GM15510 (cell line): ENCODE data around the gene PELI2.

ENCODE experiments used
- POLR2A ChIP-seq: IDR thresholded peaks from 3 replicates; pipeline ENCODE4 v1.6.1; 2011; ENCODE audit warnings: borderline replicate concordance; ENCODE audit not compliant: insufficient read length; ENCODE audit errors: extremely low read depth

The PELI2 gene, protein sequence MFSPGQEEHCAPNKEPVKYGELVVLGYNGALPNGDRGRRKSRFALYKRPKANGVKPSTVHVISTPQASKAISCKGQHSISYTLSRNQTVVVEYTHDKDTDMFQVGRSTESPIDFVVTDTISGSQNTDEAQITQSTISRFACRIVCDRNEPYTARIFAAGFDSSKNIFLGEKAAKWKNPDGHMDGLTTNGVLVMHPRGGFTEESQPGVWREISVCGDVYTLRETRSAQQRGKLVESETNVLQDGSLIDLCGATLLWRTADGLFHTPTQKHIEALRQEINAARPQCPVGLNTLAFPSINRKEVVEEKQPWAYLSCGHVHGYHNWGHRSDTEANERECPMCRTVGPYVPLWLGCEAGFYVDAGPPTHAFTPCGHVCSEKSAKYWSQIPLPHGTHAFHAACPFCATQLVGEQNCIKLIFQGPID

DNA sequence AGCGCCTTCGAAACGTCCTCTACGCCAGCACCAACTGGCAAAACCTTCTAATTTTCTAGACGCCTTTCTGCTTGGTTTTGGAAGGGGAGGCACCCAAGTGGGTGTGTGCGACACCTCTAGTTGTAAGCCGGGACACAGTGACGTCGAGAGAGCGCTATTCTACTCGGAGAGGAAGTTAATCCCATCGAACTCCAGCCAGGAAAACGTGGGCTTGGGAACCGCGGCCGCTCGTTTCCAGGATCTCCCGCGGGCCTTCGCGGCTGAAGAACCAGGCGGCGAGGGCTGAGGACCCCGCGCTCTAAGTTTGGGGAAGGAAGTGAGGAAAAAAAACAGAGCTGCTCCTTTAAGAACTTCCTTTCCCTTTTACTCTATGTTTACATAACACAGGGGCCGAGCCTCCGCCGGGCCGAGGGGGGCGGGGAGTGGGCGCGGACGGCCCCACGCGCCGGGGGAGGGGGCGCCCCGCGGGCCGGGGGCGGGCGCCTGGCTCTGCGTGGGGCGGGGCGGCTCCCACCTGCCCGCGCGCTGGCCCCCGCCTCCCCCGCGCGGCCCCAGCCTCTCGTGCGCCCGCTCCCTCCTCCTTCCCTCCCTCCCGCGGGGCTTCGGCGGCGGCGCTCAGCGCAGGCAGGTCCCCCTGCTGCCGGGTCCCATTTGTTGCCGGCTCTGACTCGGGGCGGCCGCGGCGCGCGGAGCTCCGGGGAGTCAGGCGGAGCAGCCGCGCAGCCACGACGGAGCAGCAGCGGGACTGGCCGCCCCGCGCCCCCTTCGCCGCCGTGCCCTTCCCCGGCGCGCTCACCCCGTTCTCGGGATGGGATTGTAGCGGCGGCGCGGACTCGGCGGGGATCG is at the start of gene PELI2:
PELI2 (plus strand) TSS at position 647 of the 846 bp plus-strand sequence. CDS start 250 bp downstream, outside the sequence.
- TF ChIP-seq POLR2A = no peak

DNA sequence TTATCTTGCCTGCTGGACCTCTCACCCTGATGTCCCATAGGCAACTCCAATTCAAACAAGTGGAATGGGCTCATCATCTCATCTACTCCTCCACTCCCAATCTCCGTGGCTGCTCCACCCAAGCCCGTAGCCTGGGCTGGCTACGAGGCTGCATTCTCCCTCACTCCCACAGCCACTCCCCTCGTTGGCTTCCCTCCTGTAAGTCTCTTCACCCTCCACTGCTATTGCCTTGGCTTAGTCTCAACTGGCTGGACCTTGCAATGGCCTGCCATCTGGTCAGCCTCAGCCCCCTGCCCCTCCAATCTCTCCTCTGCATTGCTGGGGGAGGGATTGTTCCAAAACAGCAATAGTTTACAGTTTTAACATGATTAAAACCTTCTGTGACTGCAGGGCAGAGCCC is 44.4 kb upstream of the PELI2 start:
- TF ChIP-seq POLR2A = no peak

GRCh38 chr14:56075301-56075700 is 42.9 kb upstream of the PELI2 start:
- TF ChIP-seq POLR2A = no peak

GRCh38 chr14:56081139-56081538 is 37.1 kb upstream of the PELI2 start:
- no peak for TF ChIP-seq POLR2A

DNA sequence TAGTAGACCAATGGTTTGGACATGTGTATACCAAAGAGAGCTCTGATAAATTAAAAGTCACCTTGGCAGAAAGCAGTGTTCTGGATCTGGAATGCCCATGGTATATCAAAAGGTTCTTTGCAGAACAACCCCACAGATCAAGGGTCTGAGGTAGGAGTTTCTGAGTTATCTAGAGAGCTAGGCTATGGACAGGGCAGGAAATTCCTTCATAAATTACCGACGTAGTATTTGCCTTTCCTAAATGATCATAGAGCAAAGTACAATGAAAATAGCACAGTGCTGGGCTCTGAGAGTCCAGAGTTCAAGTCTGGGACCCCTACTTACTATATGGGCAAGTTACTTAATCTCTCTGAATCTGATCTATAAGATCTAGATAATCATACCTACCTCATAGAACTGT is 35.3 kb upstream of the PELI2 start:
- no peak for TF ChIP-seq POLR2A

GRCh38 chr14:56085471-56085870 is 32.7 kb upstream of the PELI2 start:
- TF ChIP-seq POLR2A = no peak

DNA sequence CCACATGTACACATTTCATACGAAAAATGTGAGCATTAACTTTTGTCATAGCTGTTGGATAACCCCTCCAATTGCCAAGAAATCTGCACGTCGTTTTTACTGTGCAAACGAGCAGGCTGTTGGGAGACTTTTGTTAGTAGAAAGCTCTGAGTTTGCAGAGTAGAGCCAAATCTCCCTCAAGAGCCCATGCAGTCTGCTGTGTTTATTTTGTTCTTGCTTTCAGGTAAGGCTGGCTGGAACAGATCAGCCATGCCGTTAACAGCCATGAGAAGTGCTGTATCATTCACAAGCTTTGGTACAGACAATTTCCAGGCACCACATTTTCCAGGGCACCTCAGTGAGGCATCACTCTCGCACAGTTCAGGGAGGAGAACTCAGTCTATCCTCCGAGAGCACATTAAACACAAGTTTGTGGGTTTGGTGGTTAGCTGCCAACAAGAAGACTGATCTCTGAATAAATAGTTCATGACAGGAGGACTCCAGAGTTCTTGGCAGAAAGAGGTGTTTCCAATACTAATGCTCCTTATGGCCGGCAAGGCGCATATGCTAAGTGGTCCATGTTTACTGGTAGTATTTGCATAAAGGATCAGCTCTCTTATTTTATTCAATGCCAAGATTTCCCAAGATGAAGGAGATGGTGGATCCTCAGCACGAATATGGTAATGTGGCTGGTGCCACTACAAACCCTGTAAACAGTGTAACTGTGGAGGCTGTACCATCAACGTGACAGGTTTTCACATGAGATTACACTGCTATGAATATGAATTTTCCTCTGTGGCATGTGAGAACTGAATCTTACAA is 30.3 kb upstream of the PELI2 start:
- no peak for TF ChIP-seq POLR2A

GRCh38 chr14:56088941-56089340 is 29.3 kb upstream of the PELI2 start:
- TF ChIP-seq POLR2A = no peak

DNA sequence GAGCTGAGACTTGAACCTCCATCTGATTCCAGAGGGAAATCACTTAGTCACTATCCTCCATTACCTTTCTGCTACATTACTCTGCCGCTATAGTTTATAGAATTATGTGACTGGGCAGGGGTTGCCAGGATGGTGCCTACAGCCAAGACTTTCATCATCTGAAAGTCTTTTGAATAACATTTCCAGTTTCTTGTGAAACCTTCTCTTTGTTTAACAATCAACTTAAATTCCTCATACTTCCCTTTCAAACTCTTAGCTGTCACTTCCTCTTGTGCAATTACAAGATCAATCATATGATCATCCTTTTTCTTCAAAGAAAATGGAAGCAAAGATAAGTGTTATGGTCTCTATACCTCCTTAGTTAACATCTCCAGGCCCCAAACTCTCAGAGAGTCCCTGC is 25.4 kb upstream of the PELI2 start:
- no peak for TF ChIP-seq POLR2A

DNA sequence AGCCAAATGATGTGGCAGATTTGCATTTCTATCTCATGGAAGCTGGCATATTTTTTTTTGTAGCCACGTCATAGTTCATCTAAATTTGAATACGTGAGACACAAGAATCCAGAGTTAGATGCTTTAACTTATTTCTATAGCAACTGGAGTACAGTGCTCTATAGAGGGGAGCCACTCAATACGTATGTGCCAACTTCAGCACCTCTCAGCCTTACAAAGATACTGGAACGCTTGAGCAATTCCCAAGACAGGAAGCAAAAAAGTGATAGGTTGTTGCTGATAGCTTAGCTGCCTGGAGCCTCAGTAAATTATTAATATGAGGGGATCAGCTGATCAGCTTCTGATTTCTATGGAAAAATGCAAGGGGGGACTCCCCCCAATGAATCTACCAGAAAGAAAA is 24.1 kb upstream of the PELI2 start:
- TF ChIP-seq POLR2A = no peak

GRCh38 chr14:56098021-56098420 is 20.2 kb upstream of the PELI2 start:
- TF ChIP-seq POLR2A = no peak

DNA sequence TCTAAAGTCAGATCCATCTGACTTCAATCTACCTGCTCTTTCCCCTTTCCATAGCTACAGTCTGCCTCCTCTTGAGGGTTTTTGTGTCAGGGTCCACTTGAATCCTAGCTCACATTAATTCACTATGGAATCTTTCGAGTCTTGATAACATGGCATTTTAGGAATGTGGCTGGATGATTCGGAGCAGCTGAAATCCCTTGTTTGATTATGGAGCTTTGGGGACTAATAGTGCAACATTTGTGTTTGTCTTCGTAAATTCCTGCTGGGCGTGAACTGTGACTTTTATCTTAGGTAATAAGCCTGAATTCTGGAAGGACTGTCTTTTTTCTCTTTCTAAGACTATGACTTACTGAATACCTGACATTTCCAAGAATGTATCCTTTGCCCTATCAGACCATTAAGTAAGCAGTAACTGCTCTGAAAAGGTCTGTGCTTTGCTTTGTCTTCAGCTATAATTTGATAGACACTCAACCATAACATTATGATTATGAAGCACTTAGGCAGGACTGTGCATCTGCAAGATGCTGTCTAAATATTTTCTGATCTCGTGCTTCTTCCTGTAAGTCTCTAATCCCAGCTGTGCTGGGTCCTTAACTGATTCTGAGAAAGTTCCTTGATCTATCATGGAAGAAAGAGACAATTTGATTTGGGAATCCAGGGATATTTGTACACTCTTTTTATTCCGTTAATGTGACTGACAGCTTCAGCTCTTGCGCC is 19.0 kb upstream of the PELI2 start:
- no peak for TF ChIP-seq POLR2A

GRCh38 chr14:56100556-56100955 is 17.7 kb upstream of the PELI2 start:
- no peak for TF ChIP-seq POLR2A

GRCh38 chr14:56102941-56103340 is 15.3 kb upstream of the PELI2 start:
- TF ChIP-seq POLR2A = no peak
